OCI-LY3 (cell line): ENCODE results near the gene SFMBT1.

ENCODE experiments used
- CTCF ChIP-seq: fragments of 200-600, 300-600 bp; sonication (generic); IDR thresholded peaks from 2 replicates; pipeline ENCODE4 v1.5.1; 2014; ENCODE audit warnings: antibody characterized with exemption, low read length, low read depth
- EZH2phosphoT487 ChIP-seq: fragments of 200-600 bp; shearing (Covaris generic); IDR thresholded peaks from 2 replicates; pipeline ENCODE4 v1.6.1; 2018; ENCODE audit warnings: antibody characterized with exemption, mixed run types, low read depth

GRCh38 chr3:53011324-53011723 lies 34.5 kb downstream of the SFMBT1 start:
- TF ChIP-seq CTCF, result no peak
- TF ChIP-seq EZH2phosphoT487, result no peak
